GM13976 (cell line): ENCODE measurements around the gene NCSTN.

Source experiments
- DNase-seq: peaks from one replicate; pipeline ENCODE4 v3.0.0; 2012; ENCODE audit warnings: low spot score
- CTCF ChIP-seq: IDR thresholded peaks from 2 replicates; pipeline ENCODE4 v1.5.1; 2012; ENCODE audit warnings: borderline replicate concordance, mild to moderate bottlenecking; ENCODE audit not compliant: insufficient read depth; ENCODE audit errors: extremely low read depth, missing control alignments, control extremely low read depth
- in situ Hi-C: fragments of 300-500 bp; cut with MboI; formaldehyde crosslinking; loops from one replicate; pipeline ENCODE4 v1.12.0; 2022; ENCODE audit warnings: low sequenced_read_pairs, mixed read lengths, inconsistent platforms; ENCODE audit not compliant: unreplicated experiment

Gene NCSTN

GRCh38 chr1:160370561-160371345, 27.6 kb downstream of the NCSTN start:
- DNase-seq, result no peak
- in situ Hi-C loops, result loop anchor here (10.0 kb wide), 2 partner anchors 176 to 276 kb away; partner anchors contain the start of genes CASQ1 and IGSF8
- no peak for TF ChIP-seq CTCF

GRCh38 chr1:160371346-160371631, 28.1 kb downstream of the NCSTN start:
- DNase-seq, result no peak
- in situ Hi-C loops, result loop anchor here (10.0 kb wide), 2 partner anchors 176 to 276 kb away; partner anchors contain the start of genes CASQ1 and IGSF8

GRCh38 chr1:160371756-160372155, 28.6 kb downstream of the NCSTN start:
- no peak for DNase-seq
- TF ChIP-seq CTCF, result no peak
- in situ Hi-C loops, result loop anchor here (10.0 kb wide), 2 partner anchors 177 to 277 kb away; partner anchors contain the start of genes CASQ1 and IGSF8

More at GRCh38 chr1:160371346-160371631, 28.1 kb downstream of the NCSTN start:
- no peak for TF ChIP-seq CTCF

- no peak for DNase-seq
- no peak for TF ChIP-seq CTCF
- in situ Hi-C loops, result loop anchor here (10.0 kb wide), 2 partner anchors 179 to 279 kb away; partner anchors contain the start of genes CASQ1 and IGSF8
Measured at GRCh38 chr1:160373696-160374095, 30.5 kb downstream of the NCSTN start.

- TF ChIP-seq CTCF, result no peak
- DNase-seq, result no peak
- in situ Hi-C loops, result loop anchor here (10.0 kb wide), 2 partner anchors 180 to 280 kb away; partner anchors contain the start of genes CASQ1 and IGSF8
Measured at GRCh38 chr1:160374306-160375110, 31.3 kb downstream of the NCSTN start.

- in situ Hi-C loops, result loop anchor here (10.0 kb wide), 2 partner anchors 181 to 281 kb away; partner anchors contain the start of genes CASQ1 and IGSF8
- DNase-seq, result no peak
- no peak for TF ChIP-seq CTCF
Measured at GRCh38 chr1:160375788-160376524, 32.8 kb downstream of the NCSTN start.
